Brain microvascular endothelial cell (primary cell): ENCODE results near the gene SENP2.

Source experiments
- DNase-seq: peaks from one replicate; pipeline ENCODE4 v3.0.0-alpha.2; 2020
- H3K27ac ChIP-seq: fragments of 250-450 bp; sonication (Bioruptor Pico); 2 replicates; pipeline ENCODE4 v1.5.1; 2020; ENCODE audit warnings: mild to moderate bottlenecking, moderate library complexity
- H3K27me3 ChIP-seq: fragments of 250-450 bp; sonication (Bioruptor Pico); replicated peaks from 2 replicates; pipeline ENCODE4 v1.5.1; 2020; ENCODE audit warnings: mild to moderate bottlenecking
- H3K36me3 ChIP-seq: fragments of 250-450 bp; sonication (Bioruptor Pico); replicated peaks from 2 replicates; pipeline ENCODE4 v1.5.1; 2020; ENCODE audit warnings: mild to moderate bottlenecking
- H3K4me3 ChIP-seq: 2 replicates; pipeline ENCODE4 v1.5.1; 2011; ENCODE audit warnings: low read depth, mild to moderate bottlenecking, control low read depth, low read length, moderate library complexity
- in situ Hi-C: cut with HindIII; loops from 2 replicates; pipeline ENCODE4 v1.10.0; 2017; ENCODE audit warnings: low sequenced_read_pairs, low pct_ligation_motif_present
- TF ChIP-seq, protein P1 (sequence below): IDR thresholded peaks from 2 replicates; pipeline ENCODE4 v1.5.1; 2011; ENCODE audit warnings: low read depth, mild to moderate bottlenecking, moderate library complexity, low read length, control low read depth, inconsistent platforms; ENCODE audit errors: missing control alignments

SENP2 gene

DNA sequence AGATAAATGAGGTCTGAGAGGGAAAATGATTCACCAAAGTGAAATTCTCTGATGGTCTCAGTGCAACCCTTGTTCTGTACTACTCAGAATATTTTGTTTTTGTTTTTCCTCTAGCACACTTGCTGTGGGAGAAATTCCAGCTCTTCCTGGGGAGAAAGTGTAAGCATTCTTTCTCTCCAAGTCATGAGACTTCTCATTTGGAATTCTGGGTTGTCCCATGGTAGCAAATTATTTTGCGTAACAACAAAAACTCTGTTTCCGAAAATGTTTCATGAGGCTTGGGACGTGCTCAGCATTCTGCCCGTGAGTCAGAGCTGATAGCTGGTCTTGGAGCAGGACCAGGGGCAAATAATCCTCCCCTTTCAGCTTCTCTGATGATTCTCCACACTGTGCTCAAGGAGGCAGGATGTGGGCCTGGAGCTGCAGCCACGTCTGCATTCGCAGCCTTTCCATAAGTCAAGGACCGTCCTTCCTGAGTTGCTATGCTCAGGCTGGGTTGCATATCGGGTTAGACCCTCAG lies 70.3 kb downstream of the SENP2 start:
- H3K27ac ChIP-seq: peak overlapping the region; percentile 92
- no peaks in the 10 kb centered on the region for H3K27me3 ChIP-seq
- TF ChIP-seq, protein P1, sequence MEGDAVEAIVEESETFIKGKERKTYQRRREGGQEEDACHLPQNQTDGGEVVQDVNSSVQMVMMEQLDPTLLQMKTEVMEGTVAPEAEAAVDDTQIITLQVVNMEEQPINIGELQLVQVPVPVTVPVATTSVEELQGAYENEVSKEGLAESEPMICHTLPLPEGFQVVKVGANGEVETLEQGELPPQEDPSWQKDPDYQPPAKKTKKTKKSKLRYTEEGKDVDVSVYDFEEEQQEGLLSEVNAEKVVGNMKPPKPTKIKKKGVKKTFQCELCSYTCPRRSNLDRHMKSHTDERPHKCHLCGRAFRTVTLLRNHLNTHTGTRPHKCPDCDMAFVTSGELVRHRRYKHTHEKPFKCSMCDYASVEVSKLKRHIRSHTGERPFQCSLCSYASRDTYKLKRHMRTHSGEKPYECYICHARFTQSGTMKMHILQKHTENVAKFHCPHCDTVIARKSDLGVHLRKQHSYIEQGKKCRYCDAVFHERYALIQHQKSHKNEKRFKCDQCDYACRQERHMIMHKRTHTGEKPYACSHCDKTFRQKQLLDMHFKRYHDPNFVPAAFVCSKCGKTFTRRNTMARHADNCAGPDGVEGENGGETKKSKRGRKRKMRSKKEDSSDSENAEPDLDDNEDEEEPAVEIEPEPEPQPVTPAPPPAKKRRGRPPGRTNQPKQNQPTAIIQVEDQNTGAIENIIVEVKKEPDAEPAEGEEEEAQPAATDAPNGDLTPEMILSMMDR: no peak
- DNase-seq: peak; percentile 98
- H3K4me3 ChIP-seq: no peak overlapping the region
- peaks cover 51% of the 10 kb centered on the region for H3K36me3 ChIP-seq
- in situ Hi-C loops: no loop called here

- TF ChIP-seq, protein P1: no peak
- Histone ChIP-seq H3K36me3 (peaks cover 45% of the 10 kb centered on the region), H3K27me3 (no peaks in the 10 kb centered on the region), H3K4me3 (no peak overlapping the region), H3K27ac (peak overlapping the region; percentile 89)
- DNase-seq: no peak
- in situ Hi-C loops: no loop called here
These were observed 71.1 kb downstream of the SENP2 start for GRCh38 chr3:185657211-185657610.

- H3K27ac ChIP-seq: peak overlapping the region; percentile 89
- in situ Hi-C loops: no loop called here
These were observed 71.8 kb downstream of the SENP2 start for GRCh38 chr3:185657691-185658503.

DNA sequence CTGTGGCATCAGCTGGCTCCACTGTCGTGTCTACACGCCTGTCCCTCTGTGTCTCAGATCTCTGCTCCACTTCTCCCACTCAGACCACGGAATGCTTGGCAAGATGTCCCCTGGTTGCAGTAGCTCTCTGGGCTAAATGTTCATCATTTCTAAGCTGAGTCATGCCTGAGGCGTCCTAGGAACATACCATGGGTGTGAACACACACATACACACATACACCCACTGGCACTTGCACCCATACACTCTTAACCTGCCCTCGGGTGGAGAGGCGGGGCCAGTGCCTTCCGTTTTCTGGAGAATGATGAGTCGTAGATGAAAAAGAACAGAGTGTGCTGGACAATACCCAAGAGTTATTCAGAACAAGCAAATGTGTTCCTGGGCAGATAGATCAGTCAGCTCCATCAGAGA lies 72.4 kb downstream of the SENP2 start:
- DNase-seq: peak; percentile 99
- TF ChIP-seq, protein P1: no peak
- peaks cover 37% of the 10 kb centered on the region for H3K36me3 ChIP-seq

More at GRCh38 chr3:185657691-185658503, 71.8 kb downstream of the SENP2 start:
- no peak for DNase-seq
- Histone ChIP-seq H3K36me3 (peaks cover 39% of the 10 kb centered on the region), H3K27me3 (no peaks in the 10 kb centered on the region), H3K4me3 (no peak overlapping the region)
- TF ChIP-seq, protein P1: no peak

GRCh38 chr3:185658943-185659342 lies 72.8 kb downstream of the SENP2 start:
- TF ChIP-seq, protein P1: no peak
- in situ Hi-C loops: no loop called here
- Histone ChIP-seq H3K27ac (peak overlapping the region; percentile 89), H3K36me3 (peaks cover 36% of the 10 kb centered on the region), H3K27me3 (no peaks in the 10 kb centered on the region), H3K4me3 (no peak overlapping the region)
- no peak for DNase-seq

More for the DNA sequence above, 72.4 kb downstream of the SENP2 start:
- H3K27ac ChIP-seq: peak overlapping the region; percentile 89
- in situ Hi-C loops: no loop called here
- H3K4me3 ChIP-seq: no peak overlapping the region
- H3K27me3 ChIP-seq: no peaks in the 10 kb centered on the region
